HepG2 (cell line): ENCODE data around the gene CLEC16A. TPM values are rescaled to one million over a fixed set of nuclear protein-coding genes. Genes with fewer than 3 reads are reported as not detected.

Experiments
- ATAC-seq: fragments of 200-7000 bp; cut with Tn5 transposase; 3 replicates; pipeline ENCODE4 v1.9.1; 2020; ENCODE audit warnings: mild to moderate bottlenecking, moderate library complexity
- BruUV-seq: library from RNA; stranded (reverse); fragments of 400-500 nt; replicated peaks from 2 replicates; lab custom pipeline; 2021; lab: Mats Ljungman, UMichigan
- CTCF ChIA-PET: fragments of 300-600 bp; formaldehyde crosslinking; extraction: SDS; loops from one replicate; lab custom pipeline; 2021; ENCODE audit warnings: low total read pairs, inconsistent platforms, low intra/inter-chr PET ratio; lab: Yijun Ruan, JAX
- POLR2A ChIA-PET: fragments of 350-600 bp; sonication (Branson Sonifier 250); formaldehyde crosslinking; loops from one replicate; lab custom pipeline; 2020; ENCODE audit warnings: antibody characterized with exemption, inconsistent platforms; lab: Yijun Ruan, JAX
- DNase-seq: peaks from one replicate; pipeline ENCODE4 v3.0.0-alpha.2; 2015; ENCODE audit warnings: low spot score
- FAIRE-seq: peaks from 3 replicates; lab custom pipeline; 2011; peaks lifted over from hg19 to GRCh38; lab: Jason Lieb, UNC
- H2AFZ ChIP-seq: one replicate; pipeline ENCODE4 v1.6.1; 2011; ENCODE audit warnings: low read length, inconsistent platforms
- H3K27ac ChIP-seq: fragments of 300-600 bp; 3 replicates; pipeline ENCODE4 v1.8.0; 2011; ENCODE audit warnings: mixed run types, mild to moderate bottlenecking, mixed read lengths, low read length, inconsistent platforms; ENCODE audit not compliant: insufficient read depth; ENCODE audit errors: extremely low read length
- H3K27me3 ChIP-seq, 2 experiments: fragments of 200-600 bp in 1 of 2; 2 replicates in 1 of 2; 3 replicates in 1 of 2; pipeline versions ENCODE4 v1.6.0 to v1.8.0; 2011; ENCODE audit warnings: low read length in 2 of 2, mild to moderate bottlenecking in 2 of 2, moderate library complexity in 2 of 2, inconsistent platforms in 1 of 2; ENCODE audit not compliant: insufficient read depth in 2 of 2, control insufficient read depth in 1 of 2
- H3K36me3 ChIP-seq, 2 experiments: fragments of 200-600 bp in 1 of 2; replicated peaks in 1 of 2; 2 replicates in 1 of 2; 3 replicates in 1 of 2; pipeline versions ENCODE4 v1.5.1 to v1.8.0; 2011; ENCODE audit warnings: low read length in 2 of 2, inconsistent platforms in 1 of 2; ENCODE audit not compliant: insufficient read depth in 2 of 2, control insufficient read depth in 1 of 2
- H3K4me1 ChIP-seq: 2 replicates; pipeline ENCODE4 v1.5.1; 2012; ENCODE audit warnings: low read length, inconsistent platforms; ENCODE audit not compliant: insufficient read depth
- H3K4me2 ChIP-seq: 2 replicates; pipeline ENCODE4 v1.6.0; 2011; ENCODE audit warnings: low read depth, low read length, inconsistent platforms
- H3K4me3 ChIP-seq, 3 experiments: fragments of 200-600 bp in 1 of 3; sonication (generic), shearing (Covaris generic) in 1 of 3; replicated peaks in 1 of 3; 2 replicates each; pipeline ENCODE4 v1.5.1; 2011 to 2016; ENCODE audit warnings: low read length in 3 of 3, inconsistent platforms in 2 of 3, low read depth in 2 of 3, mild to moderate bottlenecking in 2 of 3, control low read depth in 1 of 3, mixed read lengths in 1 of 3; ENCODE audit not compliant: insufficient read depth in 1 of 3
- H3K79me2 ChIP-seq: one replicate; pipeline ENCODE4 v1.6.1; 2011; ENCODE audit warnings: low read length, inconsistent platforms; ENCODE audit not compliant: insufficient read depth
- H3K9ac ChIP-seq: 2 replicates; pipeline ENCODE4 v1.6.0; 2011; ENCODE audit warnings: mild to moderate bottlenecking, low read depth, low read length, inconsistent platforms; ENCODE audit not compliant: insufficient read depth
- H3K9me3 ChIP-seq: 2 replicates; pipeline ENCODE4 v1.5.1; 2012; ENCODE audit warnings: mild to moderate bottlenecking, low read length
- H4K20me1 ChIP-seq: 2 replicates; pipeline ENCODE4 v1.6.0; 2011; ENCODE audit warnings: inconsistent platforms, mild to moderate bottlenecking, low read length, moderate library complexity; ENCODE audit not compliant: insufficient read depth
- HMGXB3 ChIP-seq: sonication (generic); formaldehyde crosslinking; IDR thresholded peaks from 2 replicates; pipeline ENCODE4 v1.4.0; 2020; ENCODE audit warnings: missing genetic modification reagents, borderline replicate concordance
- JARID2 ChIP-seq: sonication (generic); formaldehyde crosslinking; IDR thresholded peaks from 2 replicates; pipeline ENCODE4 v1.8.1; 2023; ENCODE audit warnings: missing genetic modification reagents, inconsistent platforms; ENCODE audit not compliant: insufficient replicate concordance
- SPEN ChIP-seq: sonication (generic); formaldehyde crosslinking; IDR thresholded peaks from 2 replicates; pipeline ENCODE4 v1.5.1; 2020; ENCODE audit warnings: low read depth, mild to moderate bottlenecking, missing genetic modification reagents
- TFE3 ChIP-seq: IDR thresholded peaks from 2 replicates; pipeline ENCODE4 v1.6.1; 2016
- ZNF430 ChIP-seq: sonication (generic); formaldehyde crosslinking; IDR thresholded peaks from 2 replicates; pipeline ENCODE4 v1.9.0; 2021; ENCODE audit warnings: mild to moderate bottlenecking, missing genetic modification reagents
- ZSCAN20 ChIP-seq: sonication (generic); formaldehyde crosslinking; IDR thresholded peaks from 2 replicates; pipeline ENCODE4 v1.4.0; 2020; ENCODE audit warnings: missing genetic modification reagents, mild to moderate bottlenecking, borderline replicate concordance
- ZSCAN29 ChIP-seq: sonication (generic); formaldehyde crosslinking; conservative IDR thresholded peaks from 2 replicates; pipeline ENCODE4 v1.4.0; 2020; ENCODE audit warnings: mild to moderate bottlenecking, missing genetic modification reagents
- WGBS: methylation state at CpG from one replicate; pipeline ENCODE4 v1.1.6; 2017; ENCODE audit warnings: low lambda C conversion rate; 5-methylcytosine and 5-hydroxymethylcytosine counted together
- in situ Hi-C: cut with HindIII; loops from 2 replicates; pipeline ENCODE4 v1.10.0; 2017; ENCODE audit warnings: low pct_unique_long_range_greater_than_20kb; ENCODE audit not compliant: extremely low pct_ligation_motif_present
- intact Hi-C: fragments of 100-400 bp; cut with micrococcal nuclease; formaldehyde crosslinking; loops from one replicate; pipeline ENCODE4 v1.10.0; 2022; ENCODE audit not compliant: unreplicated experiment
- polyA plus RNA-seq, 8 experiments: library from polyadenylated mRNA; depleted of rRNA in 3 of 8; stranded (reverse) in 7 of 8; unstranded in 1 of 8; fragments of >200 nt; fragmentation: Illumina TruSeq in 4 of 8; extraction: Trizol in 4 of 8; gene quantifications; 2 replicates each; pipeline versions ENCODE4 v1.2.1 to v1.2.3, GENCODE V29; 2011 to 2016; ENCODE audit warnings: low read depth in 4 of 8, missing spikeins in 1 of 8, mixed read lengths in 1 of 8; ENCODE audit not compliant: insufficient read depth in 1 of 8
- total RNA-seq, 5 experiments: library from RNA; depleted of rRNA; stranded (reverse); fragments of >200 nt; fragmentation: Illumina TruSeq; extraction: Trizol; gene quantifications; 2 replicates each; pipeline ENCODE4 v1.2.3, GENCODE V29; 2016; ENCODE audit warnings: low read depth in 1 of 5
- TF ChIP-seq, protein P1 (sequence below): sonication (generic); formaldehyde crosslinking; conservative IDR thresholded peaks from 2 replicates; pipeline ENCODE4 v1.8.0; 2022; ENCODE audit warnings: mild to moderate bottlenecking, moderate library complexity, missing genetic modification reagents
- TF ChIP-seq, protein P2 (sequence below): sonication (generic); formaldehyde crosslinking; IDR thresholded peaks from 2 replicates; pipeline ENCODE4 v1.4.0; 2020; ENCODE audit warnings: missing genetic modification reagents
- TF ChIP-seq, protein P3 (sequence below): sonication (generic); formaldehyde crosslinking; IDR thresholded peaks from 2 replicates; pipeline ENCODE4 v1.4.0; 2020; ENCODE audit warnings: mild to moderate bottlenecking, missing genetic modification reagents

Gene CLEC16A
- total and polyA plus RNA-seq, 2 of the 13 experiments (the other 11 are each of a cell fraction or from before 2014, with no cell fraction given) = 8.5 to 10.3 TPM

DNA sequence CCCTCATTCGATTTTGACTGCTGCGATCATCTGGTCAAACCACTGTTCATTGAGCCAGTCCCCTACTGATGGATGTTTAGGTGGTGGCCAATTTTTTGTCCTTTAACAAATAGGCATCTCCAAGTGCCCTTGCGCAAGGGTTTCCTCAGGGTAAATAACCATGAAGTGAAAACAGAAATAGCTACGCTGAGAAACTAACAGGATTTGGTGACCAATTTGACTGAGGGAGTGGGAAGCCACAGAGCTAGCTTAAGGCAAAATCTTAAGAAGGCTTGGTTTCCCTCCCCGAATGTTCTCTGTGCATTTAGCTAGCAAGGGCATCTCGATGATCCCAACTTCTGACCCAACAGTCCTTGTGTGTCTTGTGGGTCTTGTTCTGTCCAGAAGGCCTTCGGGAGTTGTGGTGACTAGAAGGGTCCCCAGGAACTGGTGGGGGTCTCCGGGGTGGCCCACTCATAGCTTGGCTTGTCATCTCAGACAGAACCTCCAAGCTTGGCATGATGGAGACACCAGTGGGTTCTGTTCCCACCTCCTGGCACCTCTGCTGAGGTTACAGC is 194.5 kb downstream of the CLEC16A start (continued):
- TF ChIP-seq, protein P1, sequence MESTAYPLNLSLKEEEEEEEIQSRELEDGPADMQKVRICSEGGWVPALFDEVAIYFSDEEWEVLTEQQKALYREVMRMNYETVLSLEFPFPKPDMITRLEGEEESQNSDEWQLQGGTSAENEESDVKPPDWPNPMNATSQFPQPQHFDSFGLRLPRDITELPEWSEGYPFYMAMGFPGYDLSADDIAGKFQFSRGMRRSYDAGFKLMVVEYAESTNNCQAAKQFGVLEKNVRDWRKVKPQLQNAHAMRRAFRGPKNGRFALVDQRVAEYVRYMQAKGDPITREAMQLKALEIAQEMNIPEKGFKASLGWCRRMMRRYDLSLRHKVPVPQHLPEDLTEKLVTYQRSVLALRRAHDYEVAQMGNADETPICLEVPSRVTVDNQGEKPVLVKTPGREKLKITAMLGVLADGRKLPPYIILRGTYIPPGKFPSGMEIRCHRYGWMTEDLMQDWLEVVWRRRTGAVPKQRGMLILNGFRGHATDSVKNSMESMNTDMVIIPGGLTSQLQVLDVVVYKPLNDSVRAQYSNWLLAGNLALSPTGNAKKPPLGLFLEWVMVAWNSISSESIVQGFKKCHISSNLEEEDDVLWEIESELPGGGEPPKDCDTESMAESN (CRISPR knock-in tag) = no peak
- TF ChIP-seq ZSCAN29 (CRISPR knock-in tag) = peak; percentile 18; the same call in 1 of the 2 replicates
- TF ChIP-seq, protein P2, sequence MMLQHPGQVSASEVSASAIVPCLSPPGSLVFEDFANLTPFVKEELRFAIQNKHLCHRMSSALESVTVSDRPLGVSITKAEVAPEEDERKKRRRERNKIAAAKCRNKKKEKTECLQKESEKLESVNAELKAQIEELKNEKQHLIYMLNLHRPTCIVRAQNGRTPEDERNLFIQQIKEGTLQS (CRISPR knock-in tag) = no peak
- TF ChIP-seq, protein P3, sequence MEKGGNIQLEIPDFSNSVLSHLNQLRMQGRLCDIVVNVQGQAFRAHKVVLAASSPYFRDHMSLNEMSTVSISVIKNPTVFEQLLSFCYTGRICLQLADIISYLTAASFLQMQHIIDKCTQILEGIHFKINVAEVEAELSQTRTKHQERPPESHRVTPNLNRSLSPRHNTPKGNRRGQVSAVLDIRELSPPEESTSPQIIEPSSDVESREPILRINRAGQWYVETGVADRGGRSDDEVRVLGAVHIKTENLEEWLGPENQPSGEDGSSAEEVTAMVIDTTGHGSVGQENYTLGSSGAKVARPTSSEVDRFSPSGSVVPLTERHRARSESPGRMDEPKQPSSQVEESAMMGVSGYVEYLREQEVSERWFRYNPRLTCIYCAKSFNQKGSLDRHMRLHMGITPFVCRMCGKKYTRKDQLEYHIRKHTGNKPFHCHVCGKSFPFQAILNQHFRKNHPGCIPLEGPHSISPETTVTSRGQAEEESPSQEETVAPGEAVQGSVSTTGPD (CRISPR knock-in tag) = no peak

- 4% methylated on average over 5 of the region's 5 CpGs for WGBS
- peak; percentile 93 for FAIRE-seq
- TF ChIP-seq SPEN (CRISPR knock-in tag) = peak; percentile 57; the same call in 1 of the 2 replicates
- peak; percentile 65; the same call in 1 of the 2 replicates for TF ChIP-seq HMGXB3
- TF ChIP-seq JARID2 = peak; percentile 79
- TF ChIP-seq ZSCAN20 = peak; percentile 54; the same call in 1 of the 2 replicates
- TF ChIP-seq TFE3 (CRISPR knock-in tag) = peak; percentile 94
- TF ChIP-seq ZNF430 = peak; percentile 57
Observed at GRCh38 chr16:11139326-11140097, 195.1 kb downstream of the CLEC16A start.

More at GRCh38 chr16:11139326-11140097, 195.1 kb downstream of the CLEC16A start:
- Histone ChIP-seq H3K9me3 (no peaks in the 10 kb centered on the region), H4K20me1 (peaks cover 12% of the 10 kb centered on the region; the same call in 1 of the 2 replicates), H3K4me1 (peaks cover 37% of the 10 kb centered on the region), H3K27me3 (no peaks in the 10 kb centered on the region), H3K9ac (no peak overlapping the region), H3K36me3 (no peaks in the 10 kb centered on the region), H2AFZ (no peak overlapping the region), H3K4me3 (peak overlapping the region in 1 of 3 experiments; percentile 1; a peak in 1 of 6 replicates), H3K79me2 (no peaks in the 10 kb centered on the region), H3K4me2 (peak overlapping the region; percentile 38), H3K27ac (peak overlapping the region; percentile 14)
- DNase-seq (peak; percentile 96), ATAC-seq (peak; percentile 88)
- intact Hi-C loops (loop anchor here (1.0 kb wide), 1 partner anchor 34 kb away; no protein-coding TSS in a partner anchor), in situ Hi-C loops (no loop called here)
- ChIA-PET CTCF (no interaction called here), POLR2A (interaction anchor here (0.6 to 2.5 kb wide), 11 partner anchors 11 to 231 kb away, joined by 3 to 20 read pairs (median 4); partner anchors contain the start of gene SOCS1)
- BruUV-seq = no TSS peak
